ENCODE data around the gene PRICKLE4.

DNA sequence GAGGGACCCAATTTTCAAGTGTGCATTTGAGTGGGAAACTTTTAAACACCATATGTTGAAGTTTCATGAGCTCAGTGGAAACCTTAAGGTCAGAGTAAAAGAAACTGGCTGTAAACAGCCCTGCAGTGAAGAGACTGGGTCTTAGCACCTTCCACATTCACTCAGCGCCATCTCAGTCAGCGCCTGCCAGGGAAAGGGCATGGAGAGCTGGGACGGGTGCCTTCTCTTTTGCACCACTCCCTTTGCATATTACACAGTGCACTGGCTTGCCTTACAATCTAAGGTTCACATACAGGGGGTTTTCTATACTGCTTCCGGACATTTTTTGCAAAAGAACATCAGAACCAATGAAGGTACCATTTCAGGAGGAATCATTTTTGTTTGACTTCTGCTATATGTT lies 11.4 kb downstream of the PRICKLE4 start:
- TF ChIP-seq, protein P1, sequence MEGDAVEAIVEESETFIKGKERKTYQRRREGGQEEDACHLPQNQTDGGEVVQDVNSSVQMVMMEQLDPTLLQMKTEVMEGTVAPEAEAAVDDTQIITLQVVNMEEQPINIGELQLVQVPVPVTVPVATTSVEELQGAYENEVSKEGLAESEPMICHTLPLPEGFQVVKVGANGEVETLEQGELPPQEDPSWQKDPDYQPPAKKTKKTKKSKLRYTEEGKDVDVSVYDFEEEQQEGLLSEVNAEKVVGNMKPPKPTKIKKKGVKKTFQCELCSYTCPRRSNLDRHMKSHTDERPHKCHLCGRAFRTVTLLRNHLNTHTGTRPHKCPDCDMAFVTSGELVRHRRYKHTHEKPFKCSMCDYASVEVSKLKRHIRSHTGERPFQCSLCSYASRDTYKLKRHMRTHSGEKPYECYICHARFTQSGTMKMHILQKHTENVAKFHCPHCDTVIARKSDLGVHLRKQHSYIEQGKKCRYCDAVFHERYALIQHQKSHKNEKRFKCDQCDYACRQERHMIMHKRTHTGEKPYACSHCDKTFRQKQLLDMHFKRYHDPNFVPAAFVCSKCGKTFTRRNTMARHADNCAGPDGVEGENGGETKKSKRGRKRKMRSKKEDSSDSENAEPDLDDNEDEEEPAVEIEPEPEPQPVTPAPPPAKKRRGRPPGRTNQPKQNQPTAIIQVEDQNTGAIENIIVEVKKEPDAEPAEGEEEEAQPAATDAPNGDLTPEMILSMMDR (IDR thresholded peaks at IDR 0.05; ENCODE audit: insufficient read depth, low read depth, low read length), result no peak
- no peak for TF ChIP-seq EZH2 (IDR thresholded peaks at IDR 0.05; ENCODE audit: insufficient read depth, low read length)

Data from astrocyte (in vitro differentiated cells and primary cell).